Measurements from ENCODE around the gene HSPB6.
"Not testable (repeated sequence)": the region's sequence is repeated elsewhere in the genome, so short reads cannot be mapped to it uniquely, and the experiment has no call there.

Gene HSPB6

DNA sequence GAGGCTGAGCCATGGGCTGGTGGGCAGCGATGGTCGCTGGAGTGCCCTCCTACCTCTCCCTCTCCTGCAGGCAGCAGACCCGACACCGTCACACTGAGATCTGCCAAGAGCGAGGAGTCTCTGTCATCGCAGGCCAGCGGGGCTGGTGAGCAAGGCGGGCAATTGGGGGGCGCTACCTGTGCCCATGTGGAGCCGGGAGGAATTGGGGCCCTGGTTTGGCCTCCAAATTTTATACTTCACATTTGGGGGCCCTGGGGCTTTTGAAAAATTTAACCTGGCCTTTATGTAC, 28.5 kb upstream of the HSPB6 start:
- no peak for DNase-seq

DNA sequence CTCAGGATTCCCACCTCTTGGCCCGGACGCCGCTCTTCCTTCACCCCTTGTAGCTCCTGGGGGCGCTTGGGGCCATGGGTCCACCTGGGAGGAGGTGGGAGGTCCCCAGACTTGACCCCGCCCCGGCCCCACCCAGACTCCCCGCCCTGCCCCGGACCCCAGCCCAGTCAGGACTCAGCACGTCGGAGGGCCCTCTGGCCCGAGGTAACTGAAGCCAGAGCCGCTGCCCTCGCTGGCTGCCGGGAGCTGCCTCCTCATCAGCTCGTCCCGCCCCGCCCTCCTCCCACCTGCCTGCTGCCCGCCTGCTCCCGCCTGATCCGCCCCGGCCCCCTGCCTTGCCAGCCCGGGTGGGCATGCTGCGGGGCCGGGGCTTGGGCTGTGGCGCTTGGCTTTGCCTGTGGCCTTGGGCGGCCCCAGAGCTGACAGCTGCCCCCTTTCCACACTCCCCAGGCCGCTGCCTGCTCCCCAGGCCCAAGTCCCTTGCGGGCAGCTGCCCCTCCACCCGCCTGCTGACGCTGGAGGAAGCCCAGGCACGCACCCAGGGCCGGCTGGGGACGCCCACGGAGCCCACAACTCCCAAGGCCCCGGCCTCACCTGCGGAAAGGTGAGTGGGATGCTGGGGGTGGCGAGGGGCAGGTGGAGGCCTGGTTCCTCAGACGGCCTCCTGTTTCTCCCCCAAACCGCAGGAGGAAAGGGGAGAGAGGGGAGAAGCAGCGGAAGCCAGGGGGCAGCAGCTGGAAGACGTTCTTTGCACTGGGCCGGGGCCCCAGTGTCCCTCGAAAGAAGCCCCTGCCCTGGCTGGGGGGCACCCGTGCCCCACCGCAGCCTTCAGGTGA, 27.9 kb upstream of the HSPB6 start:
- DNase-seq, result no peak

DNA sequence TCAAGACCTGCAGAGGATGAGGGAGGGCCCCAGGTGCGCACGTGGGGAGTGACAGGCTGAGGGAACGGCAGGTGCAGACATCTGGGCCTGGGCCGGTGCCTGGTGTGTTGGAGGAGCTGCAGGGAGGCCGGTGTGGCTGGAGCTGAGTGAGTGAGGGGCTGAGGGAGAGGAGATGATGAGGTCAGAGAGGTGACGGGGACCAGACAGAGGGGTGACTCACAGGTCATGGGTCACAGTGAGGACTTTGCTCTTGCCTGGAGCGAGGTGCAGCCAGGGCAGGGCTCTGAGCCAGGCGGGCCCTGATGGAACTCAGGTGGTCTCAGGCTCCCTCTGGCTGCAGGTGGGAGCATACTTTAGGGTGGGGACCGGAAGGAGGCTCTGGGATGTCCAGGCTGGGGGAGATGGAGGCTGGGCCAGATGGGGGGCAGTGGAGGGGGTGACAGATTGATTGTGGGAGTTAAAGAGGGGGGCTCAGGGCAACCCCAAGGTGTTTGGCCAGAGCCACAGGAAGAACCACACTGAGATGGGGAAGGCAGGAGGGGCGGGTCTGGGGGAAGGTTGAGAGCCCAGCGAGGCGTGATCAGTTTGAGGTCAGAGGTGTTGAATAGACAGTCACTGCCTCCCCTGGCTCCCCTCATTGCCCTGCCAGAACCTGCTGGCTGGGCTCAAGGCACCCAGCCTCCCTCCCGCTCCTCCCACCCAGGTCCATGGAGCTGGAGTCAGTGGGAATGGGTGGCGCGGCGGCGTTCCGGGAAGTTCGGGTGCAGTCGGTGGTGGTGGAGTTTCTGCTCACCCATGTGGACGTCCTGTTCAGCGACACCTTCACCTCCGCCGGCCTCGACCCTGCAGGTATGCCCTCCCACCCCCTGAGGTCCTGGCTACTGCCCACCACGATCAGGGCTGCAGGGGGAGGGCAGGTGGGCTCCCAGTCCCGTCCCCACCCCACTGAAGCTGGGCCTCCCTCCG, 26.9 kb upstream of the HSPB6 start:
- no peak for DNase-seq

DNA sequence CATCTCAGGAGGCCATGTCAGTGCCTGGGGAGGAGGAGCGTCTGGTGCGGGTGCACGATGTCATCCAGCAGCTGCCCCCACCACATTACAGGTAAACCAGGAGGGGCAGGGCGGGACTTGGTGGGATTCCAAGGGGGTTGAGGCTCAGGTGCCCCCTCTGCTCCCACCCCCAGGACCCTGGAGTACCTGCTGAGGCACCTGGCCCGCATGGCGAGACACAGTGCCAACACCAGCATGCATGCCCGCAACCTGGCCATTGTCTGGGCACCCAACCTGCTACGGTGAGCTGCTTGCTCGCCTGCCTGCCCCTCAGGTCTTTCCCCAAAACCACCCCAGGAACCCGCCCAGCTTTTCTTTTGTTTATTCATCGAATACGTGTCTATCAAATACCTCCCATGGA, 25.8 kb upstream of the HSPB6 start:
- DNase-seq, result no peak

DNA sequence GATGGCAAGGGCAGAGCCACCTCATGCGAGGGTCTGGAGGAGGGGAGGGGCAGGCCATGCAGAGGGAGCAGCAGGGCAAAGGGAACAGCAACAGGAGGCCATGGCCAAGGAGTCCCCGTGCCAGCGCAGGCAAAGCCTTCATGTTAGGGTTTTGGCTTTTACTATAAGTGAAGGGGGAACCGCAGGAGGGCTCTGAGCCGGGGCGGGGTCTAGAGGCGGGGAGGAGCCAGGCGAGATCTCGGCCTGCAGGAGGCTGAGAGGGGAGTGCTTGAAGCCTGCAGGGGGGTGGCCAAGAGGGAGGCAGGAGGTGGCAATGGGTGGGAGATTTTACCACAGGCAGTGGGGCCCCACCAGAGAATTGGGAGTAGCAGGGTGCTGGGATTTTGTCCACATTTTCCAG, 24.8 kb upstream of the HSPB6 start:
- no peak for DNase-seq

DNA sequence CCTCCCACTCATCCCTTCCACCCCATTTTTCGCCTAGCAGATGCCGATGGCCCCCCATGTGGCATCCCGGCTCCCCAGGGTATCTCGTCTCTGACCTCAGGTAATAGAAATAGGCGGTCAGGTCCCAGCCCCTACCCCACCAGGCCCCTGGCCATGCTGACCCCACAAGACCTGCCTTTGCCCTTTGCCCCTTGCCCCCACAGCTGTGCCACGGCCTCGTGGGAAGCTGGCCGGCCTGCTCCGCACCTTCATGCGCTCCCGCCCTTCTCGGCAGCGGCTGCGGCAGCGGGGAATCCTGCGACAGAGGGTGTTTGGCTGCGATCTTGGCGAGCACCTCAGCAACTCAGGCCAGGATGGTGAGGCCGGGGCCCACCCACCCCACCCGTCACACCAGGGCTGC, 23.9 kb upstream of the HSPB6 start:
- no peak for DNase-seq

DNA sequence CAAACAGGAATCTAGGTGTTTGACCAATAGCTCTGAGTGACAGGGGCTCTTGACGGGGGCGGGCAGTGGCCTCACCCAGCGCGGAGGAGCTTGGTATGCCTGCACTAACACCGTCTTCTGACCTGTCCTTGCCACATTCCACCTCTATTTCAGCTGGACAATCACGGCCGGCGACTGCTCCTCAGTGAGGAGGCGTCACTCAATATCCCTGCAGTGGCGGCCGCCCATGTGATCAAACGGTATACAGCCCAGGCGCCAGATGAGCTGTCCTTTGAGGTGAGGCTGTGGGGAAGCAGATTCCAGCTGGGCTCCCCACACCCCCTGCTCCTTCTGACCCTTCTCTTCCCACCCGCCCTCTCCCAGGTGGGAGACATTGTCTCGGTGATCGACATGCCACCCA, 23.2 kb upstream of the HSPB6 start:
- no peak for DNase-seq

DNA sequence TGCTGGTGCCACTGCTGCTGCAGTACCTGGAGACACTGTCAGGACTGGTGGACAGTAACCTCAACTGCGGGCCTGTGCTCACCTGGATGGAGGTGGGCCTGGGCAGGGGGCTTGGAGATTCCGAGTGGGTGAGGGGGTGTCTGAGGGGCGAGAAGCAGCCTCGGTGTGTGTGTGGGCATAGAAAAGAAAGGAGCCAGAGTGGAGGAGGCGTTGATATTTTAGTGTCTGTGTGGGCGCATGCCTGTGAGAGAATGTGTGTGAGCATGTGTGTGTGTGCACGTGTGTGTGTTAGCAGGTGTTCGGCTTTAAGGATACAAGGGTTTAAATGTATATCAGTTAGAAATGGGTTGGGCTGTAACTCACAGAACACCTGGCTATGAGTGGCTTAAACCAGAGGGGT, 22.2 kb upstream of the HSPB6 start:
- no peak for DNase-seq

DNA sequence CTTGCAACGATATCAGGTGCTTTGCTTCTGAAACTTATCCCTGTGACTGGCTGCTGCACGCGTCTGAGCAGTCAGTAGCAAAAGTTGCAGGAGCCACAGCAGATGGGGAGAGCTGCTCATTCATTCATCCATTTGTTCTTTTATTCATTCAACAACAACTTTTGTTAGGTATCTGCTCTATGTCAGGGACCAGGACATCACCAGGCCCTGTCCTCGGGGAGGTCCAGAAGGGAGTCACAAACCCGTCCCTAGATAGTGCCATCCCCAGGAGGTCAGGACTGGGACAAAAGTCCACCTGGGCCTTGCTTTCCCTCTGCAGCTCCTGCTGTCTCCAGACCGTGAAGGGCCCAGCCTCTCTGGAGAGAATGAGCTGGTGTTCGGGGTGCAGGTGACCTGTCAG, 21.1 kb upstream of the HSPB6 start:
- DNase-seq, result no peak

DNA sequence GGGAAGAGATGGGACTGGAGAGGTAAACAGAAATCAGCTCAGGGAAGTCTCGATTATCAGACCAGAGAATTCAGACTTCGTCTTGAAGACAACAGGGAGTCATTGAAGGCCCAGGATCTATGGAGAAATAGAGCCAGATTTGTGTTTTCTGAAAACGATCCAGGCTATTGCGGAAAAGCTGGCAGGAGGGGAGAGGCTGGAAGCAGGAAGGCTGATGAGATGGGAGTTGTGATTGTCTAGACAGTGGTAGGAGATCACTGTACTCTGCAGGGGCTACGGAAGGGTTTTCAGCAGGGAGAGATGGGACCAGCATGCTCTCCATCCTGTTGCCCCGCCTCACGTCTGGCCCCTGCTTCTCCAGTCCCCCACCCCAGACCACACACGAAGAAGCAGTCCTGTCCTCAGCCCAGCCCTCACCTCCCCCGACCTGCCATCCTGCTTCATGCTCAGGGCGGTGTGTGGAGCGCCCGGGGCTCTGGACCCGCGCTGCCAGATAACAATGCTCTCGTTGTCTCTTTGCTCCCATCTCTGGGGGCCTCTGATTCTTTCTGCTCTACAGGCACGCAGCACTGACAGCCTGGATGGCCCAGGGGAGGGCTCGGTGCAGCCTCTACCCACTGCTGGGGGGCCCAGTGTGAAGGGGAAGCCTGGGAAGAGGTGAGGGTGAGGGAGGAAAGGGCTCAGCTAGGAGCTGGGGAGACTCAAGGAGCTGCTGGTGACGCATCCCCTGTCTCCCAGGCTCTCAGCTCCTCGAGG, 20.4 kb upstream of the HSPB6 start:
- DNase-seq, result no peak

DNA sequence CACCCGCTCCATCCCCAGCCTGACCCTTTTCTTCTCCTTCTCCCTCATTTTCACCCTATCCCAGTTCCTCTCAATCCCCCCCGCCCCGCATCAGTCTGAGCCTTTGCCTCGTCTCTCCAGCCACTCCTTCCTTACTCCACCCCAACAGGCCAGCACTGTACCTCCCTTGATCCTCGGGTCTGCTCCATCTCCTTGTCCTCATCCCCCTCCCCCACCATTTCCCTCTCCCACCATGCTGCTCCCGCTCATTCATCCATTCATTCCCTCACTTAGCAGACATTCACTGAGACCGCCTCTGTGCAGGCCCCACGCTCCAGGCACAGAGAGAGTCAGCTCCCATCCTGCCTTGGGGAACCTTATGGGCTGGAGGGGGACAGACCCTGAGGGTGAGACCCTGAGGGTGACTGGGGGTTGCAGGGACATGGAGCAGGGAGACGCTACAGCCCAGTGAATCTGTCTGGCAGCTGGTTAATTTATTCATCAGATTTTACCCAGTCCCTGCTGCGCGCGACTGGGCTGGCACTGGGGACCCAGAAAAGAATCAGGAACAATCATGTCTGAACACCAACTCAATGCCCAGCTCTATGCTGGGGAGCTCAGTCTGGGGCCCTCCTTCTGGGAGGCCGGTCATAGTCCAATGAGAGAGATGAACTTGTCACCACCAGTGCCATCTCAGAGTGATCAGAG, 19.4 kb upstream of the HSPB6 start:
- no peak for DNase-seq

DNA sequence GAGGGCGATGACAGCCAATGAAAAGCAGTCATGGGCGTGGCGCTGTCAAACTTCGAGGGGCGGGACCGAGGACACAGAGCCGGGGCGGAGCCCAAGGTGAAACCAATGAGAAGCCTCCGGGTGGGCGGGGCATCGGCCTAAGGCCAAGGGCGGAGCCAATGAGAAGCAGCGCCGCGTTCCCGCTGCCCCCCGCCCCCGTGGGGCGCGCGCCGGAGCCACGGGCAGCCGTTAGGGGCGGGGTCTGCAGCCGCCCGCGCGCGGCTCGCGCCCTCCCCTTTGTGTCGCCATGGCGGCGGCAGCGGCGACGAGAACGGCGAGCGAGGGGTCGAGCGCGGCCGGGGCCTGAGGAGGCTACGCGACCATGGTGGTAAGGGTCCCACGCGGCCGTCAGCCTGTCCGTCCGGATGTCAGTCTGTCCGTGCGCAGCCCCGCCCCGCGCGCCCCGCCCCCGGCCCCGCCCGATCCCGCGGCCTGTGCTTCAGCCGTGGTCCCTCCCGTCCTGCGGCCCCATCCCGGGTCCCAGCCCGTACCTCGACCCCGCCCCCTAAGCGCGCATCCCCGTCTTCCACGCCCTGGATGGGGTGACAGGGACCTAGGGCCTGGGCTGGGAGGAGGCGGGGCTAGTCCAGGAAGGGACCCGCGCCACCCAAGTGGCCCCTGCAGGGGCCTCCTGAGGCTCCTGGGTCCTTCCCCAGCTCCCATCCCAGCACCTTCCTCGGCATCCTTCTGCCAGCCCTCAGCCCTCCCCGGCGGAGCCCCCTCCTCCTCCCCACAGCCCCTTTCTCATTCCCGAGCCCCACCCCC, 18.7 kb upstream of the HSPB6 start, which contains the start of gene ARHGAP33:
Gene ARHGAP33, plus strand, starts transcription at position 267 of the 804 bp plus-strand sequence. Its CDS starts 95 bp downstream, at position 362.
- DNase-seq, result peak; percentile 97

DNA sequence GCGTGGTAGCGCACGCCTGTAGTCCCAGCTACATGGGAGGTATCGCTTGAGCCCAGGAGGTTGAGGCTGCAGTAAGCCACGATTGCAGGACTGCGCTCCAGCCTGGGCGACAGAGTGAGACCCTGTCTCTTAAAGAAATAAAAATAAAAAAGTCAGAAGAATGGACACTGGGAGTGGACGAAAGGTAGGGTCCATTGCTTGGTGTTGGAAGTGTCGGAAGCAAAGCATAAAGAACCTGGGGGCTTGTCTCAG, 18.1 kb upstream of the HSPB6 start:
- DNase-seq, result no peak

DNA sequence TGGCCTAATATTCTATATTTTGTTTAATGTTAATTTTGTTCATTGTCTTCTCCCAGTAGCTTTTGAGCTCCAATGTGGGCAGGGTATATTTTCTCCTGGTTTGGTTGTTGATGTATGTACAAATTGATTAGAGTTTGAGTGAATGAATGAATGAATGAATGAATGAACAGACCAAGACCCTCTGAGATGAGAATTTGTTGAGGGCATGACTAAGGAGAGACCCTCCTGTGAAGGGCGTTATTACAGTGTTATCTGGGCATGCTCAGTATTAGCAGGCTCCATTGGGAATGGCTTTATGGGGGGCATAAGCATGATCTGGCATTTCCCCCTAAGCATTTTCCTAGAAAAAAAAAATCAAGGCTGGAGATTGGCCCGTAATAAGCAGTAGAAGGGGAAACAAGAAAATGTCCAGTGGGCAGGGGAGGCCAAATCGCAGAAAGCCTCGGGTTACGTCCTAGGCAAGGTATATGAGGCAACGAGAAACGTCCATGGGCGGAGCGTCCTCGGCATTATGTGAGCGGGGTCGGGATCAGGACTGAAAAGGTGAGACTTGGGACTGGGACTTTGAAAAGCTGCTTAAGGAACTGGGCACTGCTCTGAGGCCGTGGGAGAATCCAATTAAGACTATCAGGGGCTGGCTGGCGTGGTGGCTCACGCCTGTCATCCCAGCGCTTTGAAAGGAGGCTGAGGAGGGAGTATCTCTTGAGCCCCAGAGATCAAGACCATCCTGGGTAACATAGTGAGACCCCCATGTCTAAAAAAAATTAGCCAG, 17.6 kb upstream of the HSPB6 start:
- no peak for DNase-seq

DNA sequence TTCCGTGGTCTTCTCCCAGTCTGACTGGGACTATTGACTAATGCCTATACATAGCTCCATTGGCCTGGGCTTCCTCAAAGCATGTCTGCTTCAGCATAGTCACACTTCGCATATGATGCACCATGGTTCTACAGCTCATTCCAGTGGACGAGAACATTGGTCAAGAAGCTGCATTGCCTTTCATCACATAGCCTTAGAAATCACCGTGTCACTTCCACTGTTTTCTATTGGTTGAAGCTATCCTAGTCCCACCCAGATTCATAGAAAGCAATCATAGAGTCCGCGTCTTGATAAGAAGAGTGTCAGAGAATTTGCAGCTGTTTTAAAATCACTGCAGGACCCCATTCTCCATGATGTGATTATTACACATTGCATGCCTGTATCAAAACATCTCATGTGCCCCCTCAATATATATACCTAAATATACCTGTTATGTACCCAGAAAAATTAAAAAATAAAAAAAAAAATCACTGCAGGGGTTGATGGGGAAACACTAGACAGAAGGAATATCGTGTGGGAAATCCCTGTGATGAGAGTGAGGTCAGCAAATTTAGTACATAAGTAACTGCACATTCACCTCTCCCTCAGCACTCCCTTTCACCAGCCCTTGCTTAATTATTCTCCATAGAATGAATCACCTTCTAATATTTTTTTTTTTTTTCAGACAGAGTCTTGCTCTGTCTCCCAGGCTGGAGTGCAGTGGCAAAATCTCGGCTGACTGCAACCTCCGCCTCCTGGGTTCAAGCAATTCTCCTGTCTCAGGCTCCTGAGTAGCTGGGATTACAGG, 16.4 kb upstream of the HSPB6 start:
- DNase-seq, result no peak

DNA sequence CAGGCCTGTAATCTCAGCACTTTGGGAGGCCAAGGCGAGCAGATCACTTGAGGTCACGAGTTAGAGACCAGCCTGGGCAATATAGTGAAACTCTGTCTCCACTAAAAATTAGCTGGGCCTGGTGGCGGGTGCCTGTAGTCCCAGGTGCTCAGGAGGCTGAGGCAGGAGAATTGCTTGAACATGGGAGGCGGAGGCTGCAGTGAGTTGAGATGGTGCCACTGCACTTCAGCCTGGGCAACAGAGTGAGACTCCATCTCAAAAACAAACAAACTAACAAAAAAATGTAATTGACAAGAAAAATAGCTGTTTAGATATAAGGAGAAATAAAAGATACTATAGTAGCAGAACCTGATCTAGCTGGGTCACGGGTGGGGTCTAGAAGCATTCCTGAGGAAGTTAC, 15.5 kb upstream of the HSPB6 start:
- not testable (repeated sequence) for DNase-seq

DNA sequence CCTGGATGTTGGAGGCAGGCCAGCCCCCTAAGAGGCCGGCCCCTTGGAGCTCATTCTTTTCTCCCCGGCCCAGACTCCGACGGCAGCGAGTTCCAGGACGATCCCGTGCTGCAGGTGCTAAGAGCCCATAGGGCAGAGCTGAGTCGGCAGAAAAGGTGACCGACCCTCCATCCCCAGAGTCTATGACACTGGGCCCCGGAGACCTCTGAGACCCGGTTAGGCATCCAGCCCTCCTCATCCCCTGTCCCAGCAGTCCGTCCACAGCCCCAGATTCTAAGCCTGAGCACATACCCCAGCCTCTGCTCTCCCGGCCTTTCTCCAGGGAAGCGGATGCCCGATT, 11.2 kb upstream of the HSPB6 start:
- no peak for DNase-seq

DNA sequence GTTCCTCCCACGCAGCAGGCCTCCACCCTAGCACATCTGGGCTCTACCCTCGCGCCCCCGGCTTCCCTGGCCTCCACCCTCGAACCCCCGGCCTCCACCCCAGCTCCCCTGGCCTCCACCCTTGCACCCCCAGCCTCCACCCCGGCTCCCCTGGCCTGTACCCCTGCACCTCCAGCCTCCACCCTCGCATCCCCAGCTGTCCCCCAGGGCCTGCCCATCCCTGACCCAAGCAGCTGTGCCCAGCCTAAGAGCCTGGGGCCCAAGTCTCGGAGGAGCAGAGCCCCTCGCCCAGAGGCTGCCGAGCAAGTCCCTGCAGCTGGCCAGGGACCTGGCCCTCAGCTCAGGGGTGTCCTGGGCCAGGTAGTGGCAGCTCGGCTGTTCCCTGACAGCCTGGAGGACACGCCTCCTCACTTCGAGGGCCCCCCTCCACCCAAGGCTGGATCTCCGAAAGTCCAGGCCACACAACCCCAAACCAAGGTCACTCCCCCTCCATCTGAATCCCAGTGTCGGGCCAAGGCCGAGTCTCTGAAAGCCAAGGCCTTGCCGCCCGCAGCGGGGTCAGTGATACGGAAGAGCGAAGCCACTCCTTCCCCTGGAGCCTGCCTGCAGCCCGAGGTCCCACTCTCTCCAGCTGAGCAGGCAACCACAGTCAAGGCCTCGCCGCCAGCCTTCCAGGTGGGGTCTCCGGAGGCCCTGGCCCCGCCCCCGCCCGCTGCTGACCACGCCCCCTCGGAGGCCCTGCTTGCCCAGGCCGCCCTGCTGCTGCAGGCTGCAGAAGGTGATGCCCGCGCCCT, 10.7 kb upstream of the HSPB6 start:
- no peak for DNase-seq

DNA sequence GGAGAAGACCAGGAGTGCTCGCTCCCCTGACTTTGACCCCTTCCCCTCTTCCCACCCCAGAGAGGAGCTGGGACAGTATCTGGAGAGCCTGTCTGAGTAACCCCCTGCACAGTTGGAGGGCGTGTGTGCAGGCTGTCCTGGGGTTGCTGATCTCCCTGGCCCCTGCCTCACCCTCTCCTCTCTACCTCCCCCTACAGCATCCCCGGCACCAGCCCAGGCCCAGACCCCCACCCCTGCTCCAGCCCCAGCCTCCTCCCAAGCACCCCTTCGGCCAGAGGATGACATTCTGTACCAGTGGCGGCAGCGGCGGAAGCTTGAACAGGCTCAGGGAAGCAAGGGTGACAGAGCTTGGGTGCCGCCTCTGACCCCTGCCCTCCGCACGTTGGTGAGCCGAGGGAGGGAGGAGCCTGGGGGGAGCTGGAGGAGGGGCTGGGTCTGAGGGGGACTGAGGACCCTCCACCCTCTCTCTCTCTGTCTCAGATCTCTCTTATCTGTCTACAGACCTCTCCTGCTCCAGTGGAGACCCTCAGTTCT, 9.8 kb upstream of the HSPB6 start:
- no peak for DNase-seq

Measured in activated effector memory CD4-positive, alpha-beta T cell treated with Interleukin-2 at 50 U/mL for 16 hours (primary cell).